Activated naive CD4-positive, alpha-beta T cell treated with anti-CD3 and anti-CD28 coated beads, Interleukin-2, amount 50 U/mL, for 24 hours (primary cell): Measurements from ENCODE around the gene IMPG1.

Experiments
- H3K27ac Mint-ChIP-seq: one replicate; pipeline ENCODE4 v1.8.0; 2021; ENCODE audit warnings: mild to moderate bottlenecking, mixed read lengths
- H3K27me3 Mint-ChIP-seq: one replicate; pipeline ENCODE4 v1.8.0; 2021; ENCODE audit warnings: mixed read lengths
- H3K36me3 Mint-ChIP-seq: one replicate; pipeline ENCODE4 v1.8.0; 2021; ENCODE audit warnings: mixed read lengths
- H3K4me1 Mint-ChIP-seq: one replicate; pipeline ENCODE4 v1.8.0; 2021; ENCODE audit warnings: mixed read lengths
- H3K4me3 Mint-ChIP-seq: one replicate; pipeline ENCODE4 v1.8.0; 2021; ENCODE audit warnings: mild to moderate bottlenecking, mixed read lengths
- H3K9me3 Mint-ChIP-seq: one replicate; pipeline ENCODE4 v1.8.0; 2021; ENCODE audit warnings: mixed read lengths

The IMPG1 gene, protein sequence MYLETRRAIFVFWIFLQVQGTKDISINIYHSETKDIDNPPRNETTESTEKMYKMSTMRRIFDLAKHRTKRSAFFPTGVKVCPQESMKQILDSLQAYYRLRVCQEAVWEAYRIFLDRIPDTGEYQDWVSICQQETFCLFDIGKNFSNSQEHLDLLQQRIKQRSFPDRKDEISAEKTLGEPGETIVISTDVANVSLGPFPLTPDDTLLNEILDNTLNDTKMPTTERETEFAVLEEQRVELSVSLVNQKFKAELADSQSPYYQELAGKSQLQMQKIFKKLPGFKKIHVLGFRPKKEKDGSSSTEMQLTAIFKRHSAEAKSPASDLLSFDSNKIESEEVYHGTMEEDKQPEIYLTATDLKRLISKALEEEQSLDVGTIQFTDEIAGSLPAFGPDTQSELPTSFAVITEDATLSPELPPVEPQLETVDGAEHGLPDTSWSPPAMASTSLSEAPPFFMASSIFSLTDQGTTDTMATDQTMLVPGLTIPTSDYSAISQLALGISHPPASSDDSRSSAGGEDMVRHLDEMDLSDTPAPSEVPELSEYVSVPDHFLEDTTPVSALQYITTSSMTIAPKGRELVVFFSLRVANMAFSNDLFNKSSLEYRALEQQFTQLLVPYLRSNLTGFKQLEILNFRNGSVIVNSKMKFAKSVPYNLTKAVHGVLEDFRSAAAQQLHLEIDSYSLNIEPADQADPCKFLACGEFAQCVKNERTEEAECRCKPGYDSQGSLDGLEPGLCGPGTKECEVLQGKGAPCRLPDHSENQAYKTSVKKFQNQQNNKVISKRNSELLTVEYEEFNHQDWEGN

DNA sequence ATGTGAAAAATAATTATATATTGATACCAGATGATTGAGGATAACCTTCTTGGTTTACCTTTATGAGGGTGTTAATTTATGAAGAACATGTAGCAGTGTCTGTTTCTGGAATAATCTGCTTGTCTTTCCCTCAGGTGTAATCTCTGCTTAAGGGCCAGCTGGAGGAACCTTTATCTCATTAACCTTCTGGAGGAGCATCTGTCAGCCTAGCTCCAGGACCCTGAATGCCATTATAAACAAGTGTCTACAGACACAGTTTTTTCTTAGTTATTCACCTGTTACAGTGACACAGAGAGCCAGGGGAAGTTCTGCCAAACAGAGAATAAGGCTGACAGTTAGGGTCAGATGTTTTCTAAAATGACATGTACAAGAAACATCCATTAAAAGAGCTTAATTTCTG, at the start of gene IMPG1:
Gene IMPG1, minus strand, starts transcription at position 101 of the 400 bp plus-strand sequence. CDS start 174 bp downstream, outside the sequence.
- Mint-ChIP-seq H3K27ac (no peak within 1 kb of the TSS), H3K27me3 (no peaks in the 10 kb centered on the region), H3K36me3 (no peaks in the 10 kb centered on the region), H3K9me3 (peaks cover 5% of the 10 kb centered on the region), H3K4me1 (no peaks in the 10 kb centered on the region), H3K4me3 (no peak within 1 kb of the TSS)

DNA sequence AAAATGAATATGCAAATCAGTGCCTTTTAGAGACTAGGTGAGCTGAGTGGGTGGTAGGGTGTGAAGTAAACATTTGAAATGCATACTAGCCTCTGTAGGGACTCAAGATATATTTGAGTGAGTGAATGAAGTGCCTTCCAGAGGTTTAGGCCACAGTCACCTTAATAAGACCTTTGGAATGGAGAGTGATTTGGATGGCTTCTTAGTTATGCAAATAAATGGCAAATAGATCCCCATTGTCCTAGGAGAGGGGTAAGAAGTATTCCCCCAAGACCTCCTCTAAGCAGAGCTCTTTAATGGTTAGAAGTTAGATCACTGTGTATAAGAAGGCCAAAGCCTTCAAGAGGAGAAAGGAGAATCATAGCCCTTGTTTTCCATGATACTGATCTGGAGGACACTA, 47.8 kb upstream of the IMPG1 start:
- H3K27ac Mint-ChIP-seq: no peak overlapping the region
- no peaks in the 10 kb centered on the region for H3K27me3 Mint-ChIP-seq
- no peak overlapping the region for H3K4me3 Mint-ChIP-seq
- peaks cover 16% of the 10 kb centered on the region for H3K9me3 Mint-ChIP-seq
- no peaks in the 10 kb centered on the region for H3K4me1 Mint-ChIP-seq
- no peaks in the 10 kb centered on the region for H3K36me3 Mint-ChIP-seq

DNA sequence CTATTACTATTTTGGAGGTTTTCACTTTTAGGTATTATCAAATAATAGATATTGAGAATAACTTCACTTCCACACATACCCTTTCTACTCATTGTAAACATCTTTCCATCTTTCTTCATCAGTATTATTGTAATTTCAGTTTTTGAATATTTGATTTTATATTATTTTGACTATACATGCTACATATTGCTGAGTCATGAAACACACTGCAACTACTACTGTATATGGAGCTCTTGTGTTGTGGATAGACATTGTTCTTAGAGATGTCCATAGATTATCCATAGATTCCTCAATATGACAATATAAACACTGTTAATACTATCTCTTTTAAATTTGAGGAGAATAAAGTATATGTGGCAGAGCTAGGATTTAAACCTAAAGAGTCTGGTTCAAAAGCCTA, 819 bp upstream of the IMPG1 start:
- Mint-ChIP-seq H3K4me1 (no peaks in the 10 kb centered on the region), H3K36me3 (no peaks in the 10 kb centered on the region), H3K9me3 (no peaks in the 10 kb centered on the region), H3K27me3 (no peaks in the 10 kb centered on the region), H3K4me3 (no peak overlapping the region), H3K27ac (no peak overlapping the region)

DNA sequence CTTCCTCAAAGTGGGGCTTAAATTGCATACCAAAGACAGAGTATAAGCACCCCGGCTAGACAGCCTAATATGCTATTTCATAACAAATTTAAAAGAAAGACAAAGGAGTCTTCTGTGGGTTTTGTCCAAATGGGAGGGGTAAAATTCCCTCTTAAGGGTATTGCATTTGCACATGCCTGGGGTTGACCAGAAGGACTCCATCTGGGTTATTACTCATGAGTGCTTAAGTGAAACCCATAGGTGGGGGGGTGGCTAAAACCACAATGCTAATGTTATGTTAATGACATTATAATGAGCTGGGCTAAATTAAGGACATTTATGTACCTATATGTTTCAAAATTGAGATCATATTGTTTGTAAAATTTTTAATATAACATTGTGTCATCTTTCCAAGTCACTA, 15.0 kb downstream of the IMPG1 start:
- H3K36me3 Mint-ChIP-seq: no peaks in the 10 kb centered on the region
- no peak overlapping the region for H3K27ac Mint-ChIP-seq
- no peaks in the 10 kb centered on the region for H3K27me3 Mint-ChIP-seq
- no peaks in the 10 kb centered on the region for H3K4me1 Mint-ChIP-seq
- no peak overlapping the region for H3K4me3 Mint-ChIP-seq
- peaks cover 4% of the 10 kb centered on the region for H3K9me3 Mint-ChIP-seq

DNA sequence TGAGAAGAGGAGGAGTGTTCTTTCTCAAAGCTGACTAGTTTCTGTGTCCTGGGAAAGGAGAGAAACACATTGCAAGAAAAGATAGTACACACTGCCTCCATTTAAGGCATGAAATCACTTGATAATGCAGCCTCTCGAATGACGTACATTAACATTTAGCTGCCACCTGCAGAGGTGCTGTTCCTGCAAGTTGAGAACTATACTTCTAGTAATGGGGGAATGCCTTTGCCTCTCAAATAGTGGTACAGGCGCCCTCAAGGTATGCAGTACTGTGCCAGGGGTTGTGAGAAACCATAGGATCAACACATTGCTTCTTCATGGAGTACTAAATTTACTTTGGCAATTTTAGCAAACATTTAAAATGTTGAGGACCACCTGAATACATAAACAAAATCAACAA, 20.1 kb downstream of the IMPG1 start:
- no peak overlapping the region for H3K4me3 Mint-ChIP-seq
- no peak overlapping the region for H3K27ac Mint-ChIP-seq
- peaks cover 2% of the 10 kb centered on the region for H3K27me3 Mint-ChIP-seq
- H3K9me3 Mint-ChIP-seq: peaks cover 9% of the 10 kb centered on the region
- H3K36me3 Mint-ChIP-seq: no peaks in the 10 kb centered on the region
- no peaks in the 10 kb centered on the region for H3K4me1 Mint-ChIP-seq

DNA sequence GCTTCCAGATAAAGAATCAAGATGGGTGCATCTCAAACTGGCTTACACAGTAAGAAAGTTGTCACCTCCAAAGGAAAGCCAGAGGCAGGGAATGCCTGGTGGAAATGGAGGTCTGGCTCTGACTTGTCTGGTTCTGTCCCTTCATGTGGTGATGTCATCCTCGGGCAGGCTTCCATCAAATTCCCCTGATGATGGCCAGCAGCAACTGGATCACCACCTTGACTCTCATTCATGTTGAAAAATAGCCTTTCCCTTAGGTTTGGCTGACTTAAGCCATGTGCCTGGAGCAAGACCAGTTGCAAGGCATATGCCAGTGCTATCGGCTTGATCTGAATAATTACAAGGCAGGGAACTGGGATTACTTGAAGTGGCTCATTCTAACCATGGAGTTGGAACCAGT, 28.8 kb downstream of the IMPG1 start:
- Mint-ChIP-seq H3K27me3 (no peaks in the 10 kb centered on the region), H3K9me3 (no peaks in the 10 kb centered on the region), H3K36me3 (no peaks in the 10 kb centered on the region), H3K27ac (no peak overlapping the region), H3K4me1 (no peaks in the 10 kb centered on the region), H3K4me3 (no peak overlapping the region)

DNA sequence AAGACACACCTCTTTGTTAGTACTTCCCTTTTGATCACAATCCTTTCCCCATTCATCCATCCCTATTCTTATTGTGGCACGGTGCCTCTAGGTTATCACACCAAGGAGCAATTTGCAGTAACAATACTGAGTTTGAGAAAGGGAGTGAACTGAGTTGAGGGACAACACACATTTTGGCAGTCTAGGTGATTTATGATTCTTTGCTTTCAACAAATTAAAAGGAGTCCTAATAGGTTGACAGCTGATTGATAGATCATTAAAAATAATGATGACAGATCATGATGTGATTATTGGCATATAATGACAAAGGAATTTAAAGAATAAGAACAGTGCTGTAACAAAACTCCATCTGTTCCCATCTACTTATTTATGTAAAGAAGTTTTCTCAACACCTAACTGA, 36.7 kb downstream of the IMPG1 start:
- peaks cover 1% of the 10 kb centered on the region for H3K27me3 Mint-ChIP-seq

DNA sequence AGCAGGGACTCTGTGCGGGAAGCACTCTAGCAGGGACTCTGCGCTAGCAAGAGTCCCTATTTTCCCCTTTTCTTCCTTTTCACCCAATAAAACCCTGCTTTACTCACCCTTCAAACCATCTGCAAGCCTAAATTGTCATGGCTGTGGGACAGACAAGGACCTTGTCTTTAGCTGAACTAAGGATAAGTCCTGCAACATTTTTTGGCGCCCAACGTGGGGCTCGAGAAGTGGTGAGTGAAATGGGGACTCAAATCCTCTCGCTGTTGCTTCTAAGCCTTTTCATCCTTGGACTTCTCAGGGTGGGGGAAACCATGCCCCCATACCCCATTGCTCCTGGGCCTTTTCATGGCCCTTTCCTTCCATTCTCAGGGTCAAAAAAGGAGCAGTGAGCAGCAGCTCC, 46.4 kb downstream of the IMPG1 start:
- H3K4me1 Mint-ChIP-seq: no peaks in the 10 kb centered on the region
- H3K36me3 Mint-ChIP-seq: peaks cover 1% of the 10 kb centered on the region
- H3K27me3 Mint-ChIP-seq: peaks cover 1% of the 10 kb centered on the region
- no peak overlapping the region for H3K4me3 Mint-ChIP-seq
- no peak overlapping the region for H3K27ac Mint-ChIP-seq
- H3K9me3 Mint-ChIP-seq: peaks cover 16% of the 10 kb centered on the region

More for the DNA sequence above, 36.7 kb downstream of the IMPG1 start:
- Mint-ChIP-seq H3K4me1 (no peaks in the 10 kb centered on the region), H3K36me3 (no peaks in the 10 kb centered on the region), H3K27ac (no peak overlapping the region), H3K4me3 (no peak overlapping the region), H3K9me3 (peaks cover 6% of the 10 kb centered on the region)

DNA sequence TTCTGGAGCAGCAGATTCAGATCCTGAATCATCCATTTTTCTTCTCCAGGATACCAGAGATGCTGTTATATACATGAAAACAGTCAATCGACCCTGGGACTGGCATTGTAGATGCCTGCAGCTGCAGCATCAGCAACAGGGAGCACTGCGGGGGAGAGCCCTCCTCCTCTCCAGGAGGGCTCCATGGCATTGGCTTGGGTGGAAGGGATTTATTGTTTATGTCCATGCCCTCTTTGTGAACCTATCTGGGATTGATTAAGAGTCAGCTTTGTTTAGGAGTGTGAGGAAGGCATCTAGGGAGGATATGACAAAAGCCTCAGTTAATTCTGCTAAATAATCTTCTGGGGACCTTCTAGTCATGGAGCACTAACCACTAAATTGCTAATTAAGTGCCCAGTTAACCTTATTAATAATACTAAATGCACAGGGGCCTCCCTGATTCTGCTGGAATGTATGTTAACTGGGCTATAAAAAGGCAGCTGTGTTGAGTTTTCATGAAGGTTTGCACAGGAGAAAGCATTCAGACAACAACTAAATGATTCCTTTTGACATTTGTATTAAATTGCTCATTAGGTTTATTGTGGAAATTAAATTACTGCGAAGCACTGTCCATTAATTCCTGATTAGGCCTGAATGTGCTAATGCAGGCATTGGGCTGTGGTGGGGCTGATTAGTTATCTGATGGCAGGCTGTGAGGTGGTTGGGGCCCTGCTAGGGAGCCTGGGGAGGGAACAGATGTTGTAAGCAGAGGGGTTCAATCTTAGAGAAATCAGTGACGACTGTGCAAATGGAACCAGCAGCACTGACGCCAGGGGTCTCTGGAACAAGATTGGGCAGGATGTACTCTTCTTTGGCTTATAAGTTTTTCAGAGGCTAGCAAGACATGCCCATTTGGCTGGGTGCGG, 57.6 kb downstream of the IMPG1 start:
- no peaks in the 10 kb centered on the region for H3K4me1 Mint-ChIP-seq
- peaks cover 5% of the 10 kb centered on the region for H3K9me3 Mint-ChIP-seq
- H3K36me3 Mint-ChIP-seq: no peaks in the 10 kb centered on the region
- no peaks in the 10 kb centered on the region for H3K27me3 Mint-ChIP-seq
- H3K4me3 Mint-ChIP-seq: no peak overlapping the region
- no peak overlapping the region for H3K27ac Mint-ChIP-seq

DNA sequence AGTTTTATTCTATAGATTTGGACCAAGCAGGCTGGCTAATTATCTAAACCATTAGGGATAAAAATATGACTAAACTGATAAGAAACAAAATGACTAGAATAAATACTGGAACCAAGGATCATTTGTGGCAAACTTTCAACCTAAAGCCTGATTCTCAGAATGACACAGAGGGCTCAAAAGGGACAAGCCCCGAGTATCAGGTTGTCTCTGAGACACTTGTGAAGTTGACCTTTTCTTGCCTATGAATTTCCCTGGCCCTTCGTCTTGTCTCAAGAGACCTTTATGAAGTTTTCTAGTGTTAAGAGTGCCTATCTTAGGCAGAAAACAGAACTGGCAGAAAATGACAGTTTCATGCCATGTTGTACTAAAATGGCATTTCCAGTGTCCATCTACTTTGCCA, 68.3 kb downstream of the IMPG1 start:
- H3K9me3 Mint-ChIP-seq: no peaks in the 10 kb centered on the region
- no peaks in the 10 kb centered on the region for H3K4me1 Mint-ChIP-seq
- no peak overlapping the region for H3K4me3 Mint-ChIP-seq
- H3K27ac Mint-ChIP-seq: no peak overlapping the region
- no peaks in the 10 kb centered on the region for H3K36me3 Mint-ChIP-seq
- H3K27me3 Mint-ChIP-seq: no peaks in the 10 kb centered on the region

DNA sequence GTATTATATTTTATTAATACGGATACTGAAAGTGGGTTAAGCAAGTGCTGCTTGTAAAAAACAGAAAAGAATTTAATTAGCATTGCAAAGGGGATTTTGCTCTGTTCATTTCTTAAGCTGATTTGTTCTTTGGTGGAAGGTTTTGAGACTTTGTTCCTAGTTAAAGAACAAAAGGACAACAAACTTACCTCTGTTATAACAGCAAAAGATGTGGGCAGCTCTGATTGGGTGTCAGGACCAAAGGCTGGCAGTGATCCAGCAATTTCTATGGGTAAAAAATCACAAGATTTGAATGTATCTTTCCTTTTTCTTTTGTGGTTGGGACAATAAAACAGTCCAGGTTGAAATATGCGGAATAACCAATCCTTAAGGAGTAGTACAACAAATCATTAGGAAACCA, 68.8 kb downstream of the IMPG1 start:
- H3K9me3 Mint-ChIP-seq: no peaks in the 10 kb centered on the region
- H3K36me3 Mint-ChIP-seq: no peaks in the 10 kb centered on the region
- no peaks in the 10 kb centered on the region for H3K27me3 Mint-ChIP-seq
- H3K4me1 Mint-ChIP-seq: no peaks in the 10 kb centered on the region
- no peak overlapping the region for H3K27ac Mint-ChIP-seq
- no peak overlapping the region for H3K4me3 Mint-ChIP-seq

DNA sequence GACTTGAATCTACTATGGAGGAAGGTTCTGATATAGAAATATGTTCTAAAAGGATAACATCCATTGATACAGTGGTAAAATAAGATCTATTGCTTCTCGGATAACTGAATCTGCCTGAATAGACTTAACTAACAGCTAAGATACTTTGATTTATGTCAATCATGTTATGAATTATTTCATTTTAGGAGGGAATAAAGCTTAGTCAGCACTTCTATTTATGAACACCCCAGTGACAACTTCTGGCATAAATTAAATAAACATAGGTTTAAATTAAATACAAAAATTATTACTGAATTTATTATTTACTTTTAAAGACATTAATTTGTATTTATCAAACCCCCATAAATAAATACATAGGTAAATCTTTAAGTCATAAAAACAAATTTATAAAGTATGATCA, 69.3 kb downstream of the IMPG1 start:
- H3K9me3 Mint-ChIP-seq: no peaks in the 10 kb centered on the region
- H3K4me1 Mint-ChIP-seq: no peaks in the 10 kb centered on the region
- H3K36me3 Mint-ChIP-seq: no peaks in the 10 kb centered on the region
- H3K27ac Mint-ChIP-seq: no peak overlapping the region
- H3K4me3 Mint-ChIP-seq: no peak overlapping the region
- H3K27me3 Mint-ChIP-seq: no peaks in the 10 kb centered on the region

DNA sequence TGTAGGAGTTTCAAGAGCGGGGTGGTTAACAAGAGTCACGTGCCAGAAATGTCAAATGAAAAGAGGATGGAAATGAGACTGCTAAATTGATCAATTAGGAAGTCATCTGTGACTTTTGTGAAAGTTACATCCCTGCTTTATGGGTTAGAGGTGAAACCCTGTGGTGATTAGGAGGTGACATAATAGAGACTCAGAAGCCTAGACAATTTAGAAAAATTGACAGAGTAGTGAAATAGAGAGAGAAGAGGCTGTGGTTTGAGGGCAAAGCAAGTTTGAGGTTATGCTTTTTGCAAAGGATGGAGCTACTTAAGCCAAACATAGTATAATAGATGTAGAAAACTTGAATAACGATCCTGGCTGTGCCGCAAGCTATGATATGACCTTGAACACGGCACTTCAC, 71.8 kb downstream of the IMPG1 start:
- H3K27me3 Mint-ChIP-seq: no peaks in the 10 kb centered on the region
- H3K9me3 Mint-ChIP-seq: no peaks in the 10 kb centered on the region

DNA sequence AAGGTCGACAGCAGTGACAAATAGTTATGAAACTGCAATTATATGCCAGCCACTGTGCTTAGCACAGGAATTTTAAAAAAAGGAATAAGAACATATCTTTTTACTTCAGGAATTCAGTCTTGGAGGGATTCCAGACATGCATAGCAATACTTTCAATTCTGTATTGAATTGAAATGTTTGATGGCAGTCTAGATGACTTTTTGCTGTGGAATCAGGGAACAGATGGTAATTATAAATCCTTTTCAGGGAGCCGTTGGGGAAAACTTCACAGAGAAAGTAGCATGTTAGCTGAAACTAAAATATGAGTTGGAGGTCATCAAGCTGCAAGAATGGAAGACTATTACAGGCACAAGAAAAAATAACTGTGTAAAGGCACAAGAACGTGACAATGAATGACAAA, 74.8 kb downstream of the IMPG1 start:
- no peak overlapping the region for H3K4me3 Mint-ChIP-seq
- H3K4me1 Mint-ChIP-seq: no peaks in the 10 kb centered on the region
- no peaks in the 10 kb centered on the region for H3K9me3 Mint-ChIP-seq
- no peaks in the 10 kb centered on the region for H3K27me3 Mint-ChIP-seq
- H3K27ac Mint-ChIP-seq: no peak overlapping the region
- H3K36me3 Mint-ChIP-seq: peaks cover 1% of the 10 kb centered on the region

More for the DNA sequence above, 71.8 kb downstream of the IMPG1 start:
- Mint-ChIP-seq H3K4me1 (no peaks in the 10 kb centered on the region), H3K36me3 (no peaks in the 10 kb centered on the region), H3K4me3 (no peak overlapping the region), H3K27ac (no peak overlapping the region)

DNA sequence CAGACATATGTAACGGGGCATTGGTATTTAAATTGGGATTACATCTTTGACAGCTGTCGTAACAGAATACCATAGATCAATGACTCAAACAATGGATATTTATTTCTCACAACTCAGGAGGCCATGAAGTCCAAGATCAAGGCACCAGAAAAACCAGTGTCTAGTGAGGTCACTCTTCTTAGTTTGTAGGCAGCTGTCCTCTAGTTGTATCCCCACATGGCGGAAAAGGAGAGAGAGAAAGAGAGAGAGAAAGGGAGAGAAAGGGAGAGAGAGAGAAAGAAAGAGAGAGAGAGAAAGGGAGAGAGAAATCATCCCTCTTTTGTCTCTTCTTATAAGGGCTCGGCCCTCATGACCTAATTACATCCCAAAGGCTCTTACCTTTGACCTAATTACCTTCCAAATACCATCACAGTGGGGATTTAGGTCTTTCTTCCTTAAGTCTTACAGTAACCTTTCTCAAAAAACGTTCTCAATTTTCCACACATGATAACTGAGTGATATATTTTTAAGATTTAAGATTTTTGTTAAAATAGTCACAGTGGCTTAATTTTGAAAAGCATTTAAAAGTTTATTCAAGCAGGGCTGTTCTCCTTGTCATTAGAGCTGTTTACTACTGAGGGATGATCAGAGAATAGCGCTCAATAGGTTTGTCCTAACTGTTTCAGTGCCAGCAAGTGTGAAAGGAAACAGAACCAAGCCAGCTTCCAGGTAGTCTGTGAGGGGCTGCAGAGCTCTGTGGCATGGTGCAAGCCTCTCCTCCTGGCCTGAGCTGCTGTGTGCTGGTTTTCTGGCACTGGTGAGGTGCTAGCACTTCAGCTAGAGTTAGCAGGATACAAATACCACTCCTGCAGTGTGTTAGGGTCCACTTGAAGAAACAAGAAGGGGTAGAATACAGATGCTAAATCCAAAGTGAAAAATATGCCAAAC, 79.0 kb downstream of the IMPG1 start:
- Mint-ChIP-seq H3K4me3 (no peak overlapping the region), H3K27me3 (no peaks in the 10 kb centered on the region), H3K27ac (no peak overlapping the region), H3K36me3 (peaks cover 1% of the 10 kb centered on the region), H3K4me1 (no peaks in the 10 kb centered on the region), H3K9me3 (no peaks in the 10 kb centered on the region)
